G401 (cell line): ENCODE measurements around the gene PIEZO1. TPM values are rescaled to one million over a fixed set of nuclear protein-coding genes. Genes with fewer than 3 reads are reported as not detected.
"Not testable (repeated sequence)": the region's sequence is repeated elsewhere in the genome, so short reads cannot be mapped to it uniquely, and the experiment has no call there.

ENCODE experiments used
- DNase-seq: peaks from one replicate; pipeline ENCODE4 v3.0.0-alpha.2; 2015; ENCODE audit warnings: low spot score
- in situ Hi-C: cut with HindIII; loops from 2 replicates; pipeline ENCODE4 v1.10.0; 2016; ENCODE audit warnings: low sequenced_read_pairs, mixed read lengths
- total RNA-seq: library from RNA; depleted of rRNA; stranded (reverse); fragments of >200 nt; shearing (Covaris generic); gene quantifications from 2 replicates; pipeline ENCODE4 v1.2.3, GENCODE V29; 2014

PIEZO1 gene
- total RNA-seq, 1 experiment from 2014 or later, result 75.6 TPM

DNA sequence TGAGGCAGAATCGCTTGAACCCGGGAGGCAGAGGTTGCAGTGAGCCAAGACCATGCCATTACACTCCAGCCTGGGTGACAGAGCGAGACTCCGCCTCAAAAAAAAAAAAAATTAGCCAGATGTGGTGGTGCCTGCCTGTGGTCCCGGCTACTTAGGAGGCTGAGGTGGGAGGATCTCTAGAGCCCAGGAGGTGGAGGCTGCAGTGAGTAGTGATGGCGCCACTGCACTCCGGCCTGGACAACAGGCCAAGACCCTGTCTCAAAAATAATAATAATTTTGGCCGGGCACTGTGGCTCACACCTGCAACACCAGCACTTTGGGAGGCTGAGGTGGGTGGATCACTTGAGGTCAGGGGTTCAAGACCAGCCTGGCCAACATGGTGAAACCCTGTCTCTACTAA is 3.7 kb upstream of the PIEZO1 start:
- DNase-seq, result not testable (repeated sequence)
- in situ Hi-C loops, result loop anchor here (5.0 kb wide), 1 partner anchor 36 kb away; no protein-coding TSS in a partner anchor

DNA sequence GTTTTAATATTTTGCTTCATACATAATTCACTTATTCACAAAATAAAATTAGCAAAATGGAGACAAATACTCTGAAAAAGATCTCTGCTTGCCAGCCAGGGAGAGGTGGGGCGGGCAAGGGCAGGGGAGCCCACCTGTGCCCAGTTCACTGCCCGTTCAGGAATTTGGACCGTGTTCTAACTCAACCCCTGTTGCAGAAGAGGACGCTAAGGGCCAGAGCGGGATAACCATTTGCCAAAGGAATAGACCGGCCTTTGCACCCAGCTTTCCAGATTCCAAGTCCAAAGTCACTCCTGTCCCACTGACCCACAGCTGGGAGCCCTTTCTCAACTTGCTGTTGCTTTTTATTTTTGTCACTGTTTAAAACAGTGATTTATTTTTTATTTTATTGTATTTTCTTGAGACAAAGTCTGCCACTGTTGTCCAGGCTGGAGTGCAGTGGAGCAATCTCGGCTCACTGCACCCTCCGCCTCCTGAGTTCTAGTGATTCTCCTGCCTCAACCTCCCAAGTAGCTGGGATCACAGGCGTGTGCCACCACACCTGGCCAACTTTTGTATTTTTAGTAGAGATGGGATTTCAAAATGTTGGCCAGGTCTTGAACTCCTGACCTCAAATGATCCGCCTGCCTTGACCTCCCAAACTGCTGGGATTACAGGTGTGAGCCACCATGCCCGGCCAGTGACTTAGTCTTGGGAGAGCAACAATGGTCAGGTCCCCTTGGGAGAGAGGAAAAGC is 2.7 kb upstream of the PIEZO1 start:
- in situ Hi-C loops, result loop anchor here (5.0 kb wide), 1 partner anchor 35 kb away; no protein-coding TSS in a partner anchor
- no peak for DNase-seq

DNA sequence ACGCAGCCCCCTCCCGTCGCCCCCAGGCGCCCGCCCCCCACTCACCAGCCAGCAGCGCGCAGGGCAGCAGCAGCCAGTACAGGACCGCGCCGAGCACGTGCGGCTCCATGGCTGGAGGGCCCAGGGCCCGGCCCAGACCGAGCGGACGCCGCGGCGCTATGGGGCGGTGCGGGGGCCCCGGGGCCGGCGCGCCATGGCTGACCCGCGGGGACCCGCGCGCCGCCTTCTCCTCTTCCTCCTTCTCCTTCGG is 239 bp downstream of the PIEZO1 start:
- in situ Hi-C loops, result loop anchor here (5.0 kb wide), 1 partner anchor 32 kb away; no protein-coding TSS in a partner anchor

GRCh38 chr16:88784074-88784855 is 755 bp downstream of the PIEZO1 start:
- peak; percentile 38 for DNase-seq
- in situ Hi-C loops, result no loop called here

More for the DNA sequence above, 239 bp downstream of the PIEZO1 start:
- DNase-seq, result no peak

DNA sequence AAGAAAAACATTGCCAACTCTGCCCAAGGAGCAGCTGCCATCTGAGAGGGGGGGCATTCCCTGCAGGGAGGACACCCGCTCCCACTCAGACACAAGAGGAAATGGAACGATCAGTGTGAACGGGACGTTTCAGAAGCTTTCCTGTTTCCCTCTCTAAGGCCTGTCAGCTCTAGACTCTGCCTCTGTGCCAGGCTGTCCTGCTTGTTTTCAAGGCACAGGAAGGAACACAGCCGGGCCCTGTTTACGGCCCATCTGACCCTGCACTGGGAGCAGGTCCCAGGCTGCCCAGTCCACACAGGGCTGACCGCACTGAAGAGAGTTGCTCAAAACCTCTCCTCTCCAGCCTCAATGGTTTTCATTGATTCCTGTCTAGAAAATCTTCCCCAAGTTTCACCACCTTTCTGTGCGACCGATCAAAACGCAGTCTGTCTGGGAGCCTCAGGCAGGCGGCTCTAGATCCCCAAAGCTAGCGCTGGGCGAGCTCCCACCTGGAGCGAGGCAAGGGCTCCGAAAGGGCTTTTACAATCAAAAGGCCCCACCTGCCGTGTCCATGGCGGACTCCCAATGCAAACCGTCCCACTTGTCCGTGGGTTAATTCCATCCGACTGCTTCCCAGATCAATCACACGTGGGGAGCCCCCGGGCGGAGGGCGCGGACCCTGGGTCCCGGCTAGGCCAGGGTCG is 1.5 kb downstream of the PIEZO1 start:
- in situ Hi-C loops, result no loop called here
- peak; percentile 98 for DNase-seq

GRCh38 chr16:88782454-88783390 is 2.3 kb downstream of the PIEZO1 start:
- DNase-seq, result peak; percentile 79
- in situ Hi-C loops, result no loop called here

DNA sequence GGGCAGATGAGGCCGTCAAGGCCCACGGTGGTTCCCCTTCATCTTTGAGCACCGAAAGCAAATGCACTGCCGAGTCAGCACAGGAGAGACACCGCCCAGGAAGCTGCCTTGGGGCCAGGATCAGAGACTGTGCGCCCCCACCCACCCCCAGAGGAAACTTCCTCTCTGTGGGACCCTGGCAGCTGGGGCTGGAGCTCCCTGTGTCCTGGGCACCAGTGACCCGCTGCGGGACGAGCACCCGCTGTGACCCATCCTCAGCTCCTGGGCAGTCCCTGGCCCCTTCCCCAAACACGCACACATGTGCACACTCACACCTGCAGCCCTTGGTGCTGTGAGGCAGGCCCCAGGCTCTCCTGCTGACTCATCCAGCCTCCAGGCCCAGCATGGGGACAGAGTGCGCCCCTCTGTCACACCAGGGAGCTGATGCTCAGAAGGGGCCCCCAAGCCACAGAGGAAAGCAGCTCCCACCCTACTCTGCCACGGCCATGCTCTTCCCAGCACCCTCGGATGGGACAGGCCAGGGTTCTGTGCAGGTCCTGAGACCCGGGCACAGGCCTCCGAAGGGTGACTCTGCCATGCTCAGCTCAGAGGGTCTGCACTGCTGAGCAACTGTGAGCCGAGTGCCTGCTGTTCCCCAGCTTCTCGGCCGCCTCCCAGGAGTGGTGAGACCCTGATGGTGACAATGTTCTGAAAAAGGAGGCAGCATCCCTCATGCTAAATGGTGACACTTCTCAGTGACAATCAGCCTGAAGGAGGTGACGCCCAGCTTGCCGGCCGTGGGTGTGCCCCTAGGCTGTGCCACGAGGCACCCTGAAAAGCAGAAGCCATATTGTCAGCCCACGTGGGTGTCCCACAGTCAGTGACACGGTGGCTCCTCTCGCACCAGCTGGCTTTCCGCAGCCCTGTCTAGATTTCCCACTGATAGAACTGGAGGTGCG is 3.6 kb downstream of the PIEZO1 start:
- no peak for DNase-seq
- in situ Hi-C loops, result no loop called here

DNA sequence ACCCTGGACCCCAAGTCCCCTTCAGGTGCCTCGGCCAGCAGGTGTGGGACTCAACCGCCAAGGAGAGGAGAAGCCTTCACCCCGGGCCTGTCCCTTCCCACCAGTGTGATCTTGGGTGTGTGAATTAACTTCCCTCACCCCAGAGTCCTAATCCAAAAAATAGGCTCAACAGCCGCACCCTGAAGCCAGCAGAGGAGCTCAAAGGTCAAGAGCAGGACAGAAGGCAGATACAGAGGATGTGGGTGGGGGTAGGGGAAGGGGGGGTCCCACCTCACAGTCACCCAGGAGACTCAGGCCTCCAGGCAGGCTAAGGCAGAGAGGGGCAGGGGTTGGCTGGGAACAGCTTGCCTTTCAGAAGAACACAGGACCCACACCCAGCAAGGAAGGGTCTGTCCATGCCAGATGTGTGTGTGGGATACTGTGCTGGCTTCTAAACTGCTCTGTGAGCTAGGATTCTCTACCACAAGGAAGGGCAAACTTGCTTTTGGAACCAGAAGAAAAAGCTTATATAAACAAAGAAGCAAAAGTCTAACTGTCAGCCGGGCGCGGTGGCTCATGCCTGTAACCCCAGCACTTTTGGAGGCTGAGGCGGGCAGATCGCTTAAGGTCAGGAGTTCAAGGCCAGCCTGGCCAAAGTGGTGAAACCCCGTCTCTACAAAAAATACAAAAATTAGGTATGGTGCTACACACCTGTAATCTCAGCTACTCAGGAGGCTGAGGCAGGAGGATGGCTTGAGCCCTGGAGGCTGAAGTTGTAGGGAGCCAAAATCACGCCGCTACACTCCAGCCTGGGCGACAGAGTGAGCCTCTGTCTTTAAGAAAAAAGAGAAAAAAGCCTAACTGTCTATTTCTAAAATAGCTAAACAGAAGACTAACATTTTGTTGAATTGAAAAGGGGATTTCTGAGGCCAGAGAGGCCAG is 4.6 kb downstream of the PIEZO1 start:
- in situ Hi-C loops, result no loop called here
- no peak for DNase-seq

GRCh38 chr16:88779406-88780141 is 5.4 kb downstream of the PIEZO1 start:
- DNase-seq, result no peak
- in situ Hi-C loops, result no loop called here

DNA sequence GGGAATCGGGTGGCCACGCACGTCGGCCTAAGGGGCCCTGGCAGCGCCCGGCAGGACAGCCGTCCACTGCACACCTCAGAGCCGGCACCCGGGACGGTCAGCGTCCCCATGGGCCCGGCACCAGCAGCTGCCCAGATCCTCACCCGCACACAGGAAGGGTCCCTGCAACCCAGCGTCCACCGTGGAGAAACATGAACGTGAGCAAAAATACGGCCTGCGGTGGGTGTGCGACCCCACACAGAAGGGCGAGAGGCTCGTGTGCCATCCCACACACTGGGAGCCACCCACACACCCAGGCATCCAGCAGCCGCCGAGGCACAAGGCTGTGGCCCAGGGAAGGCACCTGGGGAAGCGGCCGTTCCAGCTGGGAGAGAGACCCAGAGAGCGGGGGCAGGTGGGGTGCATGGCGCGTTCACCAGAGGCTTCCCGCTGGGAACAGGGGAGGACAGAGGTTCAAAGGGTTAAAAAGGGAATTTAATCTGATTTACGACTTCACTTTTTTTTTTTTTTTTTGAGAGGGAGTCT is 6.4 kb downstream of the PIEZO1 start:
- in situ Hi-C loops, result no loop called here
- no peak for DNase-seq

- DNase-seq, result peak; percentile 52
- in situ Hi-C loops, result no loop called here
Measured at GRCh38 chr16:88778271-88778525, 6.8 kb downstream of the PIEZO1 start.

DNA sequence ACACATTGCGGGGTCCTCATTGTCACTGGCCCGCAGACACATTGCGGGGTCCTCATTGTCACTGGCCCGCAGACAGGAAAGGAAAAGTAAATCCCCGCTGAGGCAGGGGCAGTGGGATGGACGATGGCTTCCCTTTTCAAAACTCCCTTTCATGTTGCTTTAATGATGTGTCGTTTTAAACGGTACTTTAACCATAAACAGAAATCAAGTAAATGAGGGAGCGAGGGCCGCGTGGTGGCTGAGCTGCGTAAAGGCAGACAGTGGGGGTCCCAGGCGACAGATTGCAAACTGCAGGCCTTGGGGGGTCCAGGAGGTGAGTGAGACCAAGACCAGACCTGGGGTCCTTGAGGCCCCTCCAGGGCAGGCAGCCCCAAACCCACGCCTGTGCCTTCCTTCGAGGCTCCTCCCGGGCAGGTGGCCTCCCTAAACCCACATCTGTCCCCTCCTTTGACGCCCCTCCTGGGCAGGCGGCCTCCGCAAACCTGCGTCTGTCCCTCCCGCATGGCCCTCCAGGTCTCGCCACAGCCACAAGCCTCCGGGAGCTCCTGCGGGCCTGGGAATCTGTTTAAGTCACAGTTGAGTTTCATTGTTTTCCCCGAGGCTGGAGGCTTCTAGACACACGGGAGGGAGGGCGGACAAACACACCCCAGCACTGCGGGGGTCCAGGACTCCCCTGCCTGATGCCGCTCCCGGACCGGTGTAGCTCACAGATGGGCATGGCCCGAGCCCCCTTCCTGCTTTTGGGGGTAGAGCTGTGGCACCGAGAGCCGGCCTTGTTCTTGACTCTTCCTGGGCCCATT is 7.3 kb downstream of the PIEZO1 start:
- no peak for DNase-seq
- in situ Hi-C loops, result no loop called here

- no peak for DNase-seq
- in situ Hi-C loops, result no loop called here
Measured at GRCh38 chr16:88775825-88776224, 9.2 kb downstream of the PIEZO1 start.

DNA sequence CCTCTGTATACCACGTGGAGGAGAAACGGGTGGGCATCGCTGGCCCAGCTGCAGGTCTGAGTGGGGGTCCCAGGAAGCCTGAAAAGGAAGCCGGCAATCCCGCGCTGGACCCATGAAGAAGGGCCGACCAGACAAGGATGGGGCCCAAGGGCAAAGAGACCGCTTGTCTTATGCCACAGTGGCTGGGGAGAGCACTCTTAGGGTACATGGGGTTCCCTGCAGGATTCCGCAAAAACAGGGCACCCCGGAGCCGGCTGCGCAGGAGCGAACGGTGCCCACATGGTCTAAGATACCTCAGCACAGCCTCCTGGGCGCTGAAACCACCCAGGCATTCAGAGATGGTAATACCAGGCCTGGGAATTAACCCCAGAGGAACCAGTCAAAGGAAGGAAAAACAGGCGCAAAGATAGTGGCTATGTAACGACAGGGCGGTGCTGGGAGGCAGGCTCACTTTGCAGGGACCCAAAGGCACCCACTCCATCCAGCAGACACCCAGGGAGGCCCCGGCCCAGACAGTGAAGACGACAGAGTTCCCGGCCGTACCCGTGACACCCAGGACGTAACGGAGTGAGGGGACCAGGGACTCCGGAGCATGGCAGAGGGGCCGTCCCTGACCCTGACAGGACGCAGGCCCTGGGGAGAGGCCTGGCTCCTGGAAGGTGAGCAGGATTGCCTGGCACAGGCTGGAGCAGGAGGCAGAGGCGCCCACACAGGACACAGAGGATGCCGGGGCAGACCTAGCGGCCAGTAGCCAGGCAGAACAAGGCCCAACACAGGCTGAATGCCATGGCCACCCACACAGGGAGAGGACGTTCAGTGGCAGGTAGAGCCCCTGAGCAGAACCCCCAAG is 10.3 kb downstream of the PIEZO1 start:
- DNase-seq, result no peak
- in situ Hi-C loops, result no loop called here

GRCh38 chr16:88773812-88774291 is 11.2 kb downstream of the PIEZO1 start:
- in situ Hi-C loops, result no loop called here
- DNase-seq, result no peak
